ENCODE data around the gene STAT1. TPM values are rescaled to one million over a fixed set of nuclear protein-coding genes. Genes with fewer than 3 reads are reported as not detected.

STAT1 gene
- total RNA-seq: 29.8 TPM

- DNase-seq: peak; percentile 92
These were observed at the start of gene STAT1 for GRCh38 chr2:191013932-191014652. STAT1 (minus strand) TSS chr2:191014171; CDS start chr2:191010003, 4,168 bp downstream.

GRCh38 chr2:191063584-191063983 is 49.6 kb upstream of the STAT1 start:
- DNase-seq: no peak

- DNase-seq: no peak
These were observed 47.5 kb upstream of the STAT1 start for GRCh38 chr2:191061381-191061980.

- DNase-seq: no peak
These were observed 45.3 kb upstream of the STAT1 start for GRCh38 chr2:191059308-191059707.

GRCh38 chr2:191056228-191056627 is 42.3 kb upstream of the STAT1 start:
- no peak for DNase-seq

GRCh38 chr2:191053256-191053655 is 39.3 kb upstream of the STAT1 start:
- DNase-seq: no peak

GRCh38 chr2:191051825-191052778 is 38.1 kb upstream of the STAT1 start:
- DNase-seq: no peak

GRCh38 chr2:191051177-191051576 is 37.2 kb upstream of the STAT1 start:
- DNase-seq: no peak

GRCh38 chr2:191050640-191050987 is 36.6 kb upstream of the STAT1 start:
- DNase-seq: no peak

- no peak for DNase-seq
These were observed 36.0 kb upstream of the STAT1 start for GRCh38 chr2:191049728-191050639.

- DNase-seq: no peak
These were observed 34.1 kb upstream of the STAT1 start for GRCh38 chr2:191048073-191048472.

- DNase-seq: no peak
These were observed 31.2 kb upstream of the STAT1 start for GRCh38 chr2:191045141-191045540.

GRCh38 chr2:191043438-191043837 is 29.5 kb upstream of the STAT1 start:
- no peak for DNase-seq

GRCh38 chr2:191041418-191042161 is 27.6 kb upstream of the STAT1 start:
- DNase-seq: no peak

GRCh38 chr2:191039616-191040015 is 25.6 kb upstream of the STAT1 start:
- DNase-seq: no peak

GRCh38 chr2:191038741-191039140 is 24.8 kb upstream of the STAT1 start:
- DNase-seq: no peak

GRCh38 chr2:191038241-191038725 is 24.3 kb upstream of the STAT1 start:
- DNase-seq: no peak

GRCh38 chr2:191037351-191037750 is 23.4 kb upstream of the STAT1 start:
- no peak for DNase-seq

GRCh38 chr2:191036363-191036762 is 22.4 kb upstream of the STAT1 start:
- no peak for DNase-seq

- no peak for DNase-seq
These were observed 18.8 kb upstream of the STAT1 start for GRCh38 chr2:191032588-191033429.

Data from occipital lobe (tissue), 2 donors.